ENCODE measurements around the gene ALDH4A1. TPM values are rescaled to one million over a fixed set of nuclear protein-coding genes. Genes with fewer than 3 reads are reported as not detected.

ALDH4A1 gene
- total RNA-seq, 3 donors from 2014 or later (not counting 1 experiment from before 2014, with no cell fraction given), result 3.4 to 4.1 (median 3.7) TPM

DNA sequence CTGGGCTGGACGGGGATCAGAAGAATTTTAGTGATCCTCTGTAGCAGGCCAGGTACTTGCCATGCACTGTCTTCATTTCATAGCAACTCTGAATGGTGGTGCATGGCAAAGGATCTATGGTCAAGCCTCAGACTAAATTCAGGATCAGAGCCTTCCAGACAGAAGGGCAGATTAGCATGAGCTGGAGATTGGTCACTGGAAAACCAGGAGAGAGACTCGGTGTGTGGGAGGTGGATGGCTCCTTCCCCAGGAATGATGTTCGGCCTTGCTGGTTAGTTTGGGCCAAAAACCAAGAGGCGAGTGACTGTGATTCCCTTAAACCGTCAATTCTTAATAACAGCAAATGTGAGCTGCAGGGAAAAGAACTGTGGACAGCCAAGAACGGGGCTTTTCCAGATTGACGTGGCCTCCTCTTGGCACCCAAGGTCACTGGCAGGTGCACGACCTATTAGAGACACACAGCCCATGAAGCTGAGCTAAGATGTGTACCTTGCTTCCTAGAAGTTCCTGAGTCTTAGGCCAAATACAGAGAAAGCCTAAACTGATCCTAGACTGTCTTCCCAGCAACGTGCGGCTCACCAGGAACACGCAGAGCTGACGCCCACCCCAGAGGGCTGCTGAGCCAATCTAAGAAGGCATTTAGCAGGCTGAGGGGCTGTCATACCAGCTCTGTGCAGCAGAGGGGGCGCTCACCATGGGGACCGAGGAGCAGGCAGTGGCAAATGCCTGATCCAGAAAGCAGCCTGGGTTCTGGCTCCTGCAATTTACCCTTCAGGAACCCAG, 18.5 kb downstream of the ALDH4A1 start:
- TF ChIP-seq, protein P1, sequence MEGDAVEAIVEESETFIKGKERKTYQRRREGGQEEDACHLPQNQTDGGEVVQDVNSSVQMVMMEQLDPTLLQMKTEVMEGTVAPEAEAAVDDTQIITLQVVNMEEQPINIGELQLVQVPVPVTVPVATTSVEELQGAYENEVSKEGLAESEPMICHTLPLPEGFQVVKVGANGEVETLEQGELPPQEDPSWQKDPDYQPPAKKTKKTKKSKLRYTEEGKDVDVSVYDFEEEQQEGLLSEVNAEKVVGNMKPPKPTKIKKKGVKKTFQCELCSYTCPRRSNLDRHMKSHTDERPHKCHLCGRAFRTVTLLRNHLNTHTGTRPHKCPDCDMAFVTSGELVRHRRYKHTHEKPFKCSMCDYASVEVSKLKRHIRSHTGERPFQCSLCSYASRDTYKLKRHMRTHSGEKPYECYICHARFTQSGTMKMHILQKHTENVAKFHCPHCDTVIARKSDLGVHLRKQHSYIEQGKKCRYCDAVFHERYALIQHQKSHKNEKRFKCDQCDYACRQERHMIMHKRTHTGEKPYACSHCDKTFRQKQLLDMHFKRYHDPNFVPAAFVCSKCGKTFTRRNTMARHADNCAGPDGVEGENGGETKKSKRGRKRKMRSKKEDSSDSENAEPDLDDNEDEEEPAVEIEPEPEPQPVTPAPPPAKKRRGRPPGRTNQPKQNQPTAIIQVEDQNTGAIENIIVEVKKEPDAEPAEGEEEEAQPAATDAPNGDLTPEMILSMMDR (IDR thresholded peaks at IDR 0.05), result peak; percentile 88
- intact Hi-C loops (cut with micrococcal nuclease), result loop anchor here (1.0 kb wide), 1 partner anchor 88 kb away; no protein-coding TSS in a partner anchor
- H3K36me3 ChIP-seq (ENCODE audit: control insufficient read depth, insufficient read depth, low read length), result no peaks in the 10 kb centered on the region
- Mint-ChIP-seq H3K9me3 (no peaks in the 10 kb centered on the region), H3K27ac (no peak overlapping the region), H3K27me3 (ENCODE audit: low read depth in 2 of 2) (no peaks in the 10 kb centered on the region), H3K4me3 (no peak overlapping the region), H3K4me1 (no peaks in the 10 kb centered on the region), H3K36me3 (no peaks in the 10 kb centered on the region)
- WGBS (ENCODE audit: insufficient coverage), result 61% methylated on average over 14 of the region's 14 CpGs
- H3K9me3 ChIP-seq (ENCODE audit: control insufficient read depth, insufficient read depth, low read length), result no peaks in the 10 kb centered on the region
- ATAC-seq (peak; percentile 65 to 91 (median 88)), DNase-seq (peak; percentile 66 to 83)
- H3K27me3 ChIP-seq (ENCODE audit: control insufficient read depth, insufficient read depth, low read length), result no peaks in the 10 kb centered on the region
- H3K27ac ChIP-seq (ENCODE audit: low read length), result no peak overlapping the region
- H3K4me1 ChIP-seq (ENCODE audit: control insufficient read depth, insufficient read depth, low read length), result no peaks in the 10 kb centered on the region
- no peak overlapping the region for H3K4me3 ChIP-seq (ENCODE audit: low read length)

DNA sequence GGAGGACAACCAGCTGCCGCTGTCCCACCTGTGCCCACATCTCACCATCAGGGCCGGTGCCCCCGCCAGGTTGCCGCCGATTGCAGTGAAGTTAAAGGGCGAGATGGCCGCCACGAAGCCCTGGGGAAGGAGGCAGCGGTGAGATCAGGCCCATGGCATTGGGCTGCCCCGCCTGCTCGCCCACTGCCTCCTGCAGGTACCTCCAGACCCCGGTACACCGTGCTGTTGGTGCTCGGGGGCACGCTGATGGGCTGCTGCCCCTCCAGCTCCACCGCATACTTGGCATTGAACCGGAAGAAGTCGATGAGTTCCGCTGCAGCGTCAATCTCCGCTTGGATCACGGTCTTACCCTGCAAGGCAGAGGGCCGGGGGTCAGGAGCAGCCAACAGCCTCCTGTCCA, 19.3 kb downstream of the ALDH4A1 start:
- Mint-ChIP-seq H3K27me3 (ENCODE audit: low read depth in 2 of 2) (no peaks in the 10 kb centered on the region), H3K4me3 (no peak overlapping the region), H3K27ac (no peak overlapping the region), H3K36me3 (no peaks in the 10 kb centered on the region), H3K9me3 (no peaks in the 10 kb centered on the region), H3K4me1 (no peaks in the 10 kb centered on the region)
- ATAC-seq (no peak), DNase-seq (no peak)
- Histone ChIP-seq H3K4me3 (ENCODE audit: low read length) (no peak overlapping the region), H3K9me3 (ENCODE audit: control insufficient read depth, insufficient read depth, low read length) (no peaks in the 10 kb centered on the region), H3K27ac (ENCODE audit: low read length) (no peak overlapping the region), H3K27me3 (ENCODE audit: control insufficient read depth, insufficient read depth, low read length) (no peaks in the 10 kb centered on the region), H3K36me3 (ENCODE audit: control insufficient read depth, insufficient read depth, low read length) (no peaks in the 10 kb centered on the region), H3K4me1 (ENCODE audit: control insufficient read depth, insufficient read depth, low read length) (no peaks in the 10 kb centered on the region)
- TF ChIP-seq, protein P1 (IDR thresholded peaks at IDR 0.05), result no peak
- WGBS (ENCODE audit: insufficient coverage), result 95% methylated on average over 23 of the region's 23 CpGs
- intact Hi-C loops (cut with micrococcal nuclease), result no loop called here

DNA sequence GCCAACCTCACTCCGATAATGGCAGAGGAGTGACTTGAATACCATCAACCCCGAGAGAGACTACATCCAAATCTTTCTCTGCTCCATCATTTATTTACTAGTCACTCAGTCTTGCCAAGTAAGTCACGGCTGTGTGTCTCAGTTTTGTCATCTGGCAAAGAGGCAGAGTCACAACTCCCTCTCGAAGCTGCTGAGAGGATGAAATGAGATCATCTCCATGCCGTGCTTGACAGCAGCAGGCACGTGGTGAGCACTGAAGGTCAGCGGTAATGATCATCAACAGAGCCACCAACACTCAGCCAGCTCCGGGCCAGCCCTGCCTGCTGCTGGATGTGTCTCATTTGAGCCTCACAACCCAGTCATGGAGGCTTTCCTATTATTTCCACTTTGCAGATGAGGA, 19.9 kb downstream of the ALDH4A1 start:
- no peaks in the 10 kb centered on the region for H3K4me1 Mint-ChIP-seq
- H3K4me1 ChIP-seq (ENCODE audit: control insufficient read depth, insufficient read depth, low read length), result no peaks in the 10 kb centered on the region
- no peak for ATAC-seq
- H3K27me3 ChIP-seq (ENCODE audit: control insufficient read depth, insufficient read depth, low read length), result no peaks in the 10 kb centered on the region
- no peaks in the 10 kb centered on the region for H3K9me3 ChIP-seq (ENCODE audit: control insufficient read depth, insufficient read depth, low read length)
- H3K36me3 ChIP-seq (ENCODE audit: control insufficient read depth, insufficient read depth, low read length), result no peaks in the 10 kb centered on the region
- intact Hi-C loops (cut with micrococcal nuclease), result no loop called here
- H3K4me3 Mint-ChIP-seq, result no peak overlapping the region
- no peaks in the 10 kb centered on the region for H3K27me3 Mint-ChIP-seq (ENCODE audit: low read depth in 2 of 2)
- TF ChIP-seq, protein P1 (IDR thresholded peaks at IDR 0.05), result no peak
- H3K4me3 ChIP-seq (ENCODE audit: low read length), result no peak overlapping the region
- DNase-seq, result no peak
- 89% methylated on average over 8 of the region's 8 CpGs for WGBS (ENCODE audit: insufficient coverage)
- H3K27ac ChIP-seq (ENCODE audit: low read length), result no peak overlapping the region
- H3K27ac Mint-ChIP-seq, result no peak overlapping the region
- H3K9me3 Mint-ChIP-seq, result no peaks in the 10 kb centered on the region
- H3K36me3 Mint-ChIP-seq, result no peaks in the 10 kb centered on the region
